DMS53 (cell line): Measurements from ENCODE around the gene CADPS2.

Experiments
- DNase-seq: peaks from one replicate; lab custom pipeline; 2025; lab: John Stamatoyannopoulos, UW

Gene CADPS2

GRCh38 chr7:122448893-122449589, 437.2 kb downstream of the CADPS2 start:
- no peak for DNase-seq

- DNase-seq = no peak
Observed at GRCh38 chr7:122442929-122443328, 443.3 kb downstream of the CADPS2 start.

GRCh38 chr7:122438492-122438891, 447.8 kb downstream of the CADPS2 start:
- DNase-seq = no peak

- DNase-seq = no peak
Observed at GRCh38 chr7:122438006-122438405, 448.3 kb downstream of the CADPS2 start.

GRCh38 chr7:122433765-122434164, 452.5 kb downstream of the CADPS2 start:
- no peak for DNase-seq

GRCh38 chr7:122430710-122431109, 455.6 kb downstream of the CADPS2 start:
- no peak for DNase-seq

- DNase-seq = no peak
Observed at GRCh38 chr7:122429926-122430325, 456.3 kb downstream of the CADPS2 start.

- no peak for DNase-seq
Observed at GRCh38 chr7:122425731-122426130, 460.5 kb downstream of the CADPS2 start.

- DNase-seq = no peak
Observed at GRCh38 chr7:122423591-122423990, 462.7 kb downstream of the CADPS2 start.

- no peak for DNase-seq
Observed at GRCh38 chr7:122416336-122416735, 469.9 kb downstream of the CADPS2 start.

- no peak for DNase-seq
Observed at GRCh38 chr7:122415510-122415909, 470.8 kb downstream of the CADPS2 start.

- no peak for DNase-seq
Observed at GRCh38 chr7:122413339-122413738, 472.9 kb downstream of the CADPS2 start.

- no peak for DNase-seq
Observed at GRCh38 chr7:122412883-122413282, 473.4 kb downstream of the CADPS2 start.

- no peak for DNase-seq
Observed at GRCh38 chr7:122412441-122412840, 473.8 kb downstream of the CADPS2 start.

- DNase-seq = no peak
Observed at GRCh38 chr7:122407195-122407594, 479.1 kb downstream of the CADPS2 start.

GRCh38 chr7:122403113-122403512, 483.1 kb downstream of the CADPS2 start:
- no peak for DNase-seq

- no peak for DNase-seq
Observed at GRCh38 chr7:122402235-122402634, 484.0 kb downstream of the CADPS2 start.

GRCh38 chr7:122397381-122397780, 488.9 kb downstream of the CADPS2 start:
- no peak for DNase-seq

GRCh38 chr7:122394512-122394911, 491.7 kb downstream of the CADPS2 start:
- no peak for DNase-seq

- DNase-seq = no peak
Observed at GRCh38 chr7:122384528-122384927, 501.7 kb downstream of the CADPS2 start.

- peak; percentile 47 for DNase-seq
Observed at GRCh38 chr7:122383934-122384333, 502.3 kb downstream of the CADPS2 start.

GRCh38 chr7:122380992-122381391, 505.3 kb downstream of the CADPS2 start:
- no peak for DNase-seq

- no peak for DNase-seq
Observed at GRCh38 chr7:122379491-122379890, 506.8 kb downstream of the CADPS2 start.

- no peak for DNase-seq
Observed at GRCh38 chr7:122369756-122370155, 516.5 kb downstream of the CADPS2 start.
